GM19372 (cell line): ENCODE results near the gene CDYL.

Experiments used
- ATAC-seq: cut with Tn5 transposase; IDR thresholded peaks from one replicate; pipeline ENCODE4 v1.9.1; 2021; ENCODE audit warnings: mild to moderate bottlenecking, low read depth, moderate library complexity; ENCODE audit not compliant: unreplicated experiment

The CDYL gene

GRCh38 chr6:4776131-4776492, at the start of gene CDYL:
CDYL (plus strand) TSS chr6:4776404; CDS start chr6:4776784, 380 bp downstream.
- ATAC-seq, result peak; percentile 59

- ATAC-seq, result no peak
These were observed 49.6 kb upstream of the CDYL start for GRCh38 chr6:4726645-4727044.

- ATAC-seq, result no peak
These were observed 49.0 kb upstream of the CDYL start for GRCh38 chr6:4727217-4727616.

- no peak for ATAC-seq
These were observed 48.4 kb upstream of the CDYL start for GRCh38 chr6:4727671-4728435.

- no peak for ATAC-seq
These were observed 47.8 kb upstream of the CDYL start for GRCh38 chr6:4728436-4728769.

GRCh38 chr6:4728926-4729325, 47.3 kb upstream of the CDYL start:
- ATAC-seq, result no peak

GRCh38 chr6:4731996-4732395, 44.2 kb upstream of the CDYL start:
- ATAC-seq, result no peak

- no peak for ATAC-seq
These were observed 43.4 kb upstream of the CDYL start for GRCh38 chr6:4732691-4733315.

- no peak for ATAC-seq
These were observed 39.8 kb upstream of the CDYL start for GRCh38 chr6:4736371-4736873.

- ATAC-seq, result no peak
These were observed 36.2 kb upstream of the CDYL start for GRCh38 chr6:4740032-4740431.

- no peak for ATAC-seq
These were observed 33.1 kb upstream of the CDYL start for GRCh38 chr6:4743062-4743461.

GRCh38 chr6:4743926-4744325, 32.3 kb upstream of the CDYL start:
- no peak for ATAC-seq

GRCh38 chr6:4747588-4747987, 28.6 kb upstream of the CDYL start:
- no peak for ATAC-seq

GRCh38 chr6:4751823-4752464, 24.3 kb upstream of the CDYL start:
- ATAC-seq, result no peak

- ATAC-seq, result no peak
These were observed 20.0 kb upstream of the CDYL start for GRCh38 chr6:4756247-4756646.

GRCh38 chr6:4759997-4760396, 16.2 kb upstream of the CDYL start:
- no peak for ATAC-seq

- no peak for ATAC-seq
These were observed 15.4 kb upstream of the CDYL start for GRCh38 chr6:4760773-4761172.

GRCh38 chr6:4762294-4762693, 13.9 kb upstream of the CDYL start:
- no peak for ATAC-seq

- ATAC-seq, result no peak
These were observed 12.3 kb upstream of the CDYL start for GRCh38 chr6:4763921-4764320.

GRCh38 chr6:4768815-4769214, 7.4 kb upstream of the CDYL start:
- ATAC-seq, result no peak

GRCh38 chr6:4772750-4773149, 3.5 kb upstream of the CDYL start:
- no peak for ATAC-seq

- no peak for ATAC-seq
These were observed 3.0 kb upstream of the CDYL start for GRCh38 chr6:4773181-4773580.
